COLO829 (cell line): ENCODE measurements around the gene PFDN2.

ENCODE experiments used
- DNase-seq: peaks from one replicate; pipeline ENCODE4 v3.0.0; 2012; ENCODE audit warnings: low spot score

Gene PFDN2

GRCh38 chr1:161117759-161118581 lies at the start of gene PFDN2, which contains the start of gene NIT1:
PFDN2 (minus strand) TSS chr1:161118037; CDS start chr1:161118026, 11 bp downstream.
NIT1 (plus strand) TSS chr1:161118105; CDS start chr1:161118177, 72 bp downstream.
- DNase-seq = peak; percentile 89

DNA sequence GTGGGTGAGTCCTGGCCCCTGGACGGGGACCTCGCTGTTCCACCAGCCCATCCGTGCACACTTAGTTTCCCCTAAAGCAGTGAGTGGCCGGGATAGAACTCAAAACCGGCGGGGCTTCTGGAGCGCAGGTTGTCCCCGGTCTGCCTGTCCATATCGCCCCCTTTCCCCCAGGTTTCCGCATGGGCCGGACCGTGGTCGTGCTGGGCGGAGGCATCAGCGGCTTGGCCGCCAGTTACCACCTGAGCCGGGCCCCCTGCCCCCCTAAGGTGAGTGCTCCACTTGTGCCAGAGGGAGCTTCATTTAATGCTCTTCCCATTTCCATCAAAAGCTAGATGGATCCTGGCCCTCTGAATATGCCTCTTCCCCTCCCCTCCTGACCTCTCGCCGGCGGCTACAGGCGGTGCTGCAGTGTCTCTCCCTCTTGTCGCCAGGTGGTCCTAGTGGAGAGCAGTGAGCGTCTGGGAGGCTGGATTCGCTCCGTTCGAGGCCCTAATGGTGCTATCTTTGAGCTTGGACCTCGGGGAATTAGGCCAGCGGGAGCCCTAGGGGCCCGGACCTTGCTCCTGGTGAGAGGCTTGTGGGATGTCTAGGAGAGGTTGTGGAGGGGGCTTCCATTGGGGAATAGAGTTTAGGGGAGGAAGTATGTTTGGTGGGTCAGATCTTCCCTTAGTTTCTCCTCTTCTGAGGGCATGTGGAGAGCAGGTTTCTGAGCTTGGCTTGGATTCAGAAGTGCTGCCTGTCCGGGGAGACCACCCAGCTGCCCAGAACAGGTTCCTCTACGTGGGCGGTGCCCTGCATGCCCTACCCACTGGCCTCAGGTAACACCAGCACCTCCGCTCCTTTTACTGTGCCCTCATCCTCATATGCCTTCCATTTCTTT lies 49.1 kb upstream of the PFDN2 start:
- DNase-seq = no peak

DNA sequence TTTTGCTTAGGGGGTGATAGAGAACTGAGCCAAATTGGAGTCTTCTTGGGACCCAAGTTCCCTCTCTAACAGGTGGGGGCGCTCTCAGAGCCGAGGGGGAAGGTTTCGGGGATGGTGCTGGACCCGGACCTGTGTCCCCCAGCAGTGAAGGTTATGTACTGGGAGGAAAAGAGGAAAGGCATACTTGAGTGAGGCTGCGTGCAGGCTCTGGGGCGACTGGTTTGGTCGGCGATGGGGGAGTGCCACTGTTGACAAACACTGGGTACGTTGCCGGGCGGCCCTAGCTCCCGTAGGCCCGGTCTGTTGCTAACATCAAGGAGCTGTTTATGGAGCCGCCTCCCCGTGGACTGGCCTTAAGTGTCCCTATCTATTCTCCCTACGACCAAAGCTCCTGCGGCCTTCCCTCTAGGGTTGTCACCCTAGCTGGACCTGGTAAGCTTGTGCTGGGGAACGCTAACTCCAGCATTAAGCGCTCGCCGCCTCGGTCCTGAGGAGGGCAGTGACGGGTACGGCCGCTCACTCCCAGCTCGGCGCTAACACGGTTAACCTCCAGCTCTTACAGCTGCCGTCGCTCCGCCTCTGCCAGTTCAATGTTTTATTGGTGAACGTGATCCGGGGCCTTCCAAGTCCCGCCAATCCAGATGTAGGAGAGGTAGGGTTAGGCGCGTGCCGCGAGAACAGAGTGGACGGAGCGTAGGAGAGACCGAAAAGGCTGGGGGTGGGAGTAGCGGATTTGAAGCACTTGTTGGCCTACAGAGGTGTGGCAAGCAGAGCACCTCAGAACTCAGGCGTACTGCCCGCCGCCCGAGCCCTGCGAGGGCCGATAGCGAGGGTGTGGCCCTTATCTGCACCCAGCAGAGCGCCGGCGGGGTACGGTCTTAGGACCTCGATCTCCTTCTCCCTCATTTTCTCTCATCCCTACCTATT lies 48.2 kb upstream of the PFDN2 start, which contains the start of gene PPOX:
Gene PPOX, plus strand, starts transcription at position 685 of the 927 bp plus-strand sequence. CDS start 422 bp downstream, outside the sequence.
- DNase-seq = peak; percentile 96

GRCh38 chr1:161164901-161165610 lies 47.2 kb upstream of the PFDN2 start:
- no peak for DNase-seq

GRCh38 chr1:161163793-161164192 lies 46.0 kb upstream of the PFDN2 start:
- no peak for DNase-seq

DNA sequence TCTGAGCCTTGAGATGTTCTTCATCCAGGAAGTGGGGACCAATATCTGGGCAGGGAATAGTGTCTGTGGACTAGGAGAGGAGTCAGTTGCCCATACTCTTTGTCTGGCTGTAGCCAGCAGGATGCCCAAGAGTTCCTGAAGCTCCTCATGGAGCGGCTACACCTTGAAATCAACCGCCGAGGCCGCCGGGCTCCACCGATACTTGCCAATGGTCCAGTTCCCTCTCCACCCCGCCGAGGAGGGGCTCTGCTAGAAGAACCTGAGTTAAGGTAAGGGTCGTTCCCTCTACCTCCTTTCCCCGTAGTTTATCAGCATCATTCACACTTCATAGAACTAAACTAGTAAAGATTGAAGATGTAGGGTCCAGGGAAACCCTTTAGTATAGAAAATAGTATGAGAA lies 45.0 kb upstream of the PFDN2 start:
- DNase-seq = no peak

GRCh38 chr1:161162052-161162451 lies 44.2 kb upstream of the PFDN2 start:
- DNase-seq = no peak

- DNase-seq = no peak
These were observed 43.8 kb upstream of the PFDN2 start for GRCh38 chr1:161161652-161162051.

- DNase-seq = no peak
These were observed 42.9 kb upstream of the PFDN2 start for GRCh38 chr1:161160671-161161145.

DNA sequence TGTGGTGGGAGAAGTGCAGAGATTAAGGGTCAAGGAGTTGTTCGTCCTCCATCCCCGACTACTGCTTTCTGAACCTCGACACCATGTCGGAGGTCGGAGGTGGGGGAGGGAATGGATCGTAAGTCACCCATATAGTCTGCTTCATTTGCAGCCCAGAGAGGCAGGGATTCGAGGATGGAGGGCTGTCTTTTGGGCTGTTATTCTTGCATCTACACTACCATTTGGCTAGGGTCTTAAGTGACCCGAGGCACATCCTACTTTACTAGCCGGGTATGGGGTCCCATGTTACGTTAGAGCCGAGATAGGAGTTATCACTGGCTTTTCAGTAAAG lies 42.0 kb upstream of the PFDN2 start:
- DNase-seq = no peak

DNA sequence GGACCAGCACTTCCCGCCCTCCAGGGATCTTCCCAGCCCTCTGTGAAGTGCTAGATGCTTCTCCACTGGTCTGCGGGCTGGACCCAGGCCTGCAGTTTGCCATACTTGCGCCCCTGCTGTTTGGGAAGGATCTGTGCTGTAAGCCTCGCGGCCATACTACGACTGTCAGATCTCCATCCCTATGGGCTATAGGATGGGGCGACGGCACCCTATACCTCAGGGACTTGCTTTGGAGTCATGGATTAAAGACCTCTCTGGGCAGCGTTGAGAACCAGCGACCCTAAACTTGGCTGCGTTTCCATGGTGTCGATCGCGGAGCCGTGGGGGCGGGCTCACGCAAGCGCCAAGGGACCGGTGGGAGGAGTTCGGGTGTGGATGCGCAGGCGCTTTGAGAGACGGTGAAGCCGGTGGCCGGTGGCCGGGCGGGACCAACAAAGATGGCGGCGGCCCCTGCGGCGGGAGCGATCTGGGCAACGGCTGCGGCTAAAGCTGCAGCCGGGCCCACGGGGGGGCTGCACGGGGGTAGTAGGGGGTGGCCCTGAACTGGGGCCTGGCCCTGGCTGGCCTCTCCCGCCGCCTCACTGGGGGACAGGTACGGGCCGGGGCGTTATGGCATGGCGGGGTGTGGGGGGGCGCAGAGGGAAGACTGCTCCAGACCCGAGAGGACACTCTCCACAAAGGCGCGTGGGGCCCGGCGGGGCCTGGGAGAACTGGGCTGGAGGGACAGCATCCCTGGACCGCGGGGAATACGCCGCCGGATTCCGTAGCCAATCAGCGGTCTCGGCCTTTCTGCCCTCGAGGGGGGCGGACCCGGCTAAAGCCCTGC lies 41.5 kb upstream of the PFDN2 start, which contains the start of gene USP21:
Gene USP21, plus strand, starts transcription at position 414 of the 826 bp plus-strand sequence. CDS start 1,141 bp downstream, outside the sequence.
- DNase-seq = peak; percentile 99

- no peak for DNase-seq
These were observed 40.6 kb upstream of the PFDN2 start for GRCh38 chr1:161158316-161159010.

- DNase-seq = no peak
These were observed 40.0 kb upstream of the PFDN2 start for GRCh38 chr1:161157867-161158266.

DNA sequence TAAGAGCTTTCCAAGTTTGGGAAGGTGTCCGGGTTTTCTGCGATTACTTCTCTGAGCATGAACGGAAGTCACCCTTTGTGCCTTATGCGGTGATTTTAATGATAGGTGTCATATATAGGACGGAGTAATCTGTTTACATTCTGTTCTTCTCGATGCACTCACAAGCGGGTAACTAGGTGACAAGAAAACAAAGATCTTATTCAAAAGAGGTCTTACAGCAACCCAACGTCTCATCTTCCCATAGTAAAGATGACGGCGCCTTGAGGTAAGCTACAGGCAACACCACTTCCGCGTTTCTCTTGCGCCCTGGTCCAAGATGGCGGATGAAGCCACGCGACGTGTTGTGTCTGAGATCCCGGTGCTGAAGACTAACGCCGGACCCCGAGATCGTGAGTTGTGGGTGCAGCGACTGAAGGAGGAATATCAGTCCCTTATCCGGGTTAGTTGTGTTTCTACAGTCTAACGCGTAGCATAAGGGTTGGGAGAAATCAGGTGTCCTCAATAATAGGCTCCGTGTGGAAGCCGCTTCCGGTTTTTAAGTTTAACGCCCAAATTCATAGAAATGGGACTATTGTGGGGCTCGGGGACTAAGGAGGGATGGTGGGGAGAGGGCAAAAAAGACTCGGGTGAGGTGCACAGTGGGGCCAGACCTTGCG lies 36.0 kb upstream of the PFDN2 start, which contains the start of gene UFC1:
Gene UFC1, plus strand, starts transcription at position 297 of the 656 bp plus-strand sequence. Its CDS starts 20 bp downstream, at position 317.
- peak; percentile 96 for DNase-seq

GRCh38 chr1:161153176-161153575 lies 35.3 kb upstream of the PFDN2 start:
- no peak for DNase-seq

DNA sequence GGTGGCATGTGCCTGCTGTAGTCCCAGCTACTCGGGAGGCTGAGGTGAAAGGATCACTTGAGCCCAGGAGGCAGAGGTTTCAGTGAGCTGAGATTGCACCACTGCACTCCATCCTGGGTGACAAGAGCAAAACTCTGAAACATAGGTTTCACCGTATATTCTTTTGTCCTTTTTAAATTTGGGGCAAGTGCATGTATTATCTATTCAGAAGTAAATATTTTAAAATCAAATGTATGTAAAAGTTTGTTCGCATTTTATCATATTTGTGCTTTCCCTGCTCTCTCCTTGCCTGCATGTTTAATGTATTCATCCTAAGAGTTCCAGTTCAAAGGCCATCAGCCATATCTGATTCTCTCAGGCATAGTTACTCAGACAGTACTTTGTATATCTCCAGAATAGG lies 28.0 kb upstream of the PFDN2 start:
- DNase-seq = no peak

DNA sequence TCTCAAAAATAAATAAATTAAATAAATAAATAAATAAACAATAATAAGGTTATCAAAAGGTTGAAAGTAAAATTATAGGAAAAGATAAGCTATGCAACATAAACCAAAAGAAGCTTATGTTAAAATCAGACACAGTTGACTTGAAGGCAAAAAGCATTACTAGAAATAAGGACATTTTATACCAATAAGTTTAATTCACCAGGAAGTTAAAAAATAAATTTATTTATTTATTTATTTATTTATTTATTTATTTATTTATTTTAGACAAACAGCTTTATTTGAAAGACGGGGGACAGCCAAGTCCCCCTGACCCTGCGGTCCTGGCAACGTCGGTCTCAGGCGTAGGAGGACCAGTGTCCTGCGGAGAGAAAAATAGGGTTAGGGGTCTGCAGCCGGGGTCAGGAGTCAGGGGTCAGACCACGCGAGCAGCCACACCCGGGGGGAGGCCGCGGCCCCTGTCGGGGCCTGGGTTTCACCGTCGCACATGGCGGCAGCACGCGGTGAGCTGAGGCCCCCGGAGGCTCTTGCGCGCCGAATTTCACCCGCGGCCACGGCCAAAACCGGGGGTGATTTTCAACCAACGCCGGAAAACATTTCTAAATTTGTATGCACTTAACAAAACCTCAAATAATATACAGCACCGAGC lies 23.0 kb upstream of the PFDN2 start:
- no peak for DNase-seq

DNA sequence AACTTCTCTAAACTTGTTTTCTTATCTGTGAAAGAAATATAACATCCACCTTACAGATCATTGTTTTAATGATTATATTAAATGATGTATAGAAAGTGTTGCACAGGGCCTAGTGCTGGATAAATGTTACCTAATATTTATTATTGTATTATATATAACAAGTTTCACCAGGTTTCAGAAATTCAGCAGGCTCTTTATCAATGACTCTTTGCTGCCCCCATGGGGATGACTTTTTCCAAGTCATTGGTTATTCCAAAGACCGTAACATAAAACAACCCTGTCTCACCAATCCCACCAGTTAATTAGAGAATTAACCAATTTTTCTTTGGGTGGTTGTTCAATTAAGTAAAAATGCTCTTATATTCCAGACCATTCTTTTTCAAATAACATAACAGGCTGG lies 21.9 kb upstream of the PFDN2 start:
- DNase-seq = peak; percentile 59
